GM19397 (cell line): ENCODE data around the gene SOX6.

Experiments
- ATAC-seq: cut with Tn5 transposase; IDR thresholded peaks from one replicate; pipeline ENCODE4 v1.9.1; 2021; ENCODE audit warnings: mild to moderate bottlenecking, moderate library complexity; ENCODE audit not compliant: unreplicated experiment

SOX6 gene

DNA sequence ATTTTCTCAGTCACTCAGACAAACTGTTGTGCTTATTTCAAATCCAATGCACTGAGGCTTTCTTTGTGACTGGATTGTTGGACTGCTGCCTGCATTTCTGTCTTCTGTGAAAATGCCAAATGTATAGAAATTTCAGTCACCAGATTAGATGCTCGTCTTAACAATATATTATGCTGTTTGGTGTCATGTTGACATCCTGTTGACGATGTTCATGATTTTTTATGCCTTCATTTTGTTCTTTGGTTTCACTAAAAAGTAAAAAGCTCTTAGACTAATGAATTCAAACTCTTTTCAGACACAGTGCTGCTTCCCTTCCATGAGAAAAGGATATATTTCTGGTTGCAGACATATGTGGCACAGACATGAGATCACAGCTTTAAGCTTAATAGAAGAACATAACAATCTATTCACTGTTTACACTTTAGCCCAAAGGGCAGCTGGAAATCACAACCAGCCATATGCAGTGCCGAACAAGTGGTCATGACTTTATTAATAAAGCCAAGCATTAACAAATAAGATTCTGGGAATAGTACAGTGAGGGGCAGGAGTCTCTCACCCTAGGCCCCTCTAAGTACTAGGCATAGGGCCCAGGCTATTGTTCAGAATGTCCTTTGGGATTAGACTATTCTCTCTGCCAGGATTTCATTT is 9.4 kb upstream of the SOX6 start:
- no peak for ATAC-seq

DNA sequence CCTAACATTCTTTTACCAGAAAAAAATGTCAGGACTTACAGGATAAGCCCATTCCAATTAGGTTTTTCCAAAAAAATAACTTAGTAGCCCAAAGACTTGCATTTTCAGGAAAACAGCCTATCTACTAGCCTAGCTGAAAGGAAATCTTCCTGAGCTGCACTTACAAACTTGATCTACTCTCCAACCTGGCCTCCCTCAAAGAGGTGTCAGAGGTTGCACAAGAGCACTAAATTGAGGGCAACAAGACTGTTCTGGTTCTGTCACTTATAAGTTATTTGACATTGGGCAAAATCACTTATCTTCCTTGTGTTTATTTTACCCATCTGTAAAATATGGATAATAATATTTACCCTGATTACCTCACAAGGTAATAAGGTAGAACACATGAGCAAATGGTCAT is 7.9 kb upstream of the SOX6 start:
- no peak for ATAC-seq

DNA sequence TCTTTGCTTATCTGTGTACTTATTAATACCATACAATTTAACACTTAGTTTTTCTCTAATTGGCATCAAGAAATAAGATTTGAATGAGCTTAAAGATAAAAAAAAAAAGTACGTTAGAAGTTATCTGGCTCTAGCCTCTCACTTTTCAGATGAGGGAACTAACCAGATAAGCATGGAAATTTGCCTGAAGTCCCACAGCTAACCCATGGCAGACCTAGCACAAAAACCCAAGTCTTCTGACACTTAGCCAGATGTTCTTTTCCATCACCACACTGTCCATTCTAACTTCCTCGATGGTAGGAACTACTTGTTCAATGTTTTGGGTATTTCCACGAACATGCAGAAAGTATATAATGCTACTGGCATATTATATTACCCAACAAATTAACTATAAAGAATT is 7.4 kb upstream of the SOX6 start:
- no peak for ATAC-seq

DNA sequence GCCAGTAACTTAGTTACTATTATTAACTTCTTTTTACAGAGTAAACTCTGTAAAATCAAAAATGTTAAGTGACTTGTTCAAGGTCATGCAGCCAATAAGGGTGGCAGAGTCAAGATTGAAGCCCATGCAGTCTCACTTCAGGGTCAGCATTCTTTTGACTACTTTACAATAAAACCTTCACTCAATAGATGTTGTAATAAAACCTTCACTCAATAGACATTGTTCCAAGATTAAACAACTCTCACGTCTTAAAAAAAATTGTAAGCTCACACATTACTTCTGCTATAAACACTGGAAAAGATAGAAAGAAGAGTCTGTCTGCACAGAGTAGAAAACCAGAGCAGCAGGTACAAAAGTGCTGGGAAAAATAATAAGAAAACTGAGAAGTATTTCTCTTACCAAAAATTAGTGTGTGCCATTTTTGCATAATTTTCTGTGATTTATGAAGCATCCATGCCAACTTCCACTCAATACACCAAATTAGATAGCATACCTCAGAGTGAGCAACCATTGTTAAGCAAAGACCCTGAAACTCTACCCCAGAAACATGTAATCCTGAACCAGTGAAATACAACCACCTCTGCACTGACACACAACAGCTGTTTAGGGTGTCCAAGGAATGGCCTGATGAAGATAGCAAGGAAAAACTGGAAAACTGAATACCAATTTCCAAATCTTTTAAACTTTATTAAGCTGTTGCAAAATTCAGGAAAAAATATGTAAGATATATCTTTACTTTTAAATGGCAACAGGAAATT is 4.9 kb upstream of the SOX6 start:
- ATAC-seq, result no peak

DNA sequence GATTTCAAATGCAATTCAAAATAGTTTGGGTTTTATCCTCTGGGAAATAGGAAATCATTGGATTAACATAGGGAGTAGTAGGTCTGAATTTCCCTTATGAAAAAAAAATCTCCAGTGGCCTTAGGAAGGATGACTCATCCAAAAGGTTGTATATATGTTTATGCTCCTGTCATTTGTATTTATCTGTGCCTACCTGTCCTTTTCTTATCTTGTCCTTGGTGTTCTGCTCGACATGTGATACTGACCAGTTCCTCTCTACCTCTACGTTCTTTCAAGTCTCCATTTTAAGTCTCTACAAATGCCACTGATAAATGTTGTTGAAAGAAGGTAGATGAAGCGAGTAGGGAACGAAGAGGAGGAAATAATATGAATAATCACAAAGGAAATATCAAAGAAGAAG is 3.0 kb upstream of the SOX6 start:
- no peak for ATAC-seq

DNA sequence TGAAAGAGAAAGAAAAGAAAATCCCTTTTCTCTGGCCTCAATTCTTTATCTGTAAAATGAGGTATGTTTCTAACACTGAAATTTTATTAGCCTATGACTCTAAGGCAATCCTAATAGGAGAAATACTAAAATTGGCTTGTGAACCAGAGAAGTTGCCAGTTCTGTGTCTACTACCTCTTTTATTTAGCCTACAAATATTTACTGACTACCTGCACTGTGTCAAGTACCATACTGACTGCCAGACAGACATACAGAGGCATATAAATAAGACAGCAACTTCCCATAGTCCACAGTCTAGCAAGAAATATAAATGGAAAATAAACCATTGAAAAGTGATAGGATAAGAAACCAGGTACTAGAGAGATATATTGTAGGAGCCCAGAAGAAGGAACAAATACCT is 2.4 kb upstream of the SOX6 start:
- no peak for ATAC-seq

DNA sequence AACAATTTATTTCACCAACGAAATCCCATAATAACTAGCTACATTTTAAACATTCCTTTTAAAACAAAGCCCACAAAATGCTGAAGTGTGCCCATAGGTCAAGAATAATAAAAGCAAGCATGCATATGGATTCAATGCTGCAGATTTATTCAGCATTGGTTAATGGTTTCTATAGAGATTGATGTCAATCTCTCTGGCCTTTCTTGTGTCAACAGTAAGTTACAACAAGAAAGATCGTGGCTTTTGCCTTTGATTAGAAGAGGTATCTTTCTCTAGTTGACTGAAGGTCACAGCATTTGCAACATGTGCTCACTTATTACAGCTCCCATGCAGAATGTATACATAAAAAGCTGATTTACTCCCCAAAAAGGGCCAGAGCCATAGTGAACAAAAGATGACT is 1.4 kb upstream of the SOX6 start:
- ATAC-seq, result no peak

DNA sequence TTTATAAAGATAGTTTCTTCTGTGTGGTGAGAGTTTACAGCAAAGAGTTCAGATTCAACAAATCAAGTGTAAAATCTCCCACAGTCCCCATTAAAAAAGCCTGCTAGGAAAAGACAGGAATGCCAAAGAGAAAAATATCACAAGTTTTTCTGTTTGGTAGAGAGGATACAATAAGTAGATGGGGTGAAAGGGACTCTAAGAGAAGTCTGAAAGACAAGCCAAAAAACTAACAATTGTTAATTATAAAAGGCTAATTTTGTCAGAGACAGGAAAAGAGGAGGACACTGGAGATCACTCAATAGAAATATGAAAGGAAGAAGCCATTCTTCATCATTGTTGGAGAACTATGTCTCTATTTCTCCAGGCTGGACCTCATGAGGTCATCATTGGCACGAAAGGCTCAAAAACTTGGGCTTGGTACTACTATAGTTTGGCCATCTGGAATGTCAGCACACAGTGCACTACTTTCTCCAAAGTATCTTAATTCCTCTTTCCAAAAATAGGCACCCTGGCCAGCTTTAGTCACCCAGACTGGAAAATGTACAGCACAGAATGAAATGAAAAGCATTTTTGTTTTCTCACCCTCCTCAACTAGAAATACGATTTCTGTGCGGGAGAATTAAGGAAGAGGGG is 531 bp upstream of the SOX6 start:
- ATAC-seq, result no peak

DNA sequence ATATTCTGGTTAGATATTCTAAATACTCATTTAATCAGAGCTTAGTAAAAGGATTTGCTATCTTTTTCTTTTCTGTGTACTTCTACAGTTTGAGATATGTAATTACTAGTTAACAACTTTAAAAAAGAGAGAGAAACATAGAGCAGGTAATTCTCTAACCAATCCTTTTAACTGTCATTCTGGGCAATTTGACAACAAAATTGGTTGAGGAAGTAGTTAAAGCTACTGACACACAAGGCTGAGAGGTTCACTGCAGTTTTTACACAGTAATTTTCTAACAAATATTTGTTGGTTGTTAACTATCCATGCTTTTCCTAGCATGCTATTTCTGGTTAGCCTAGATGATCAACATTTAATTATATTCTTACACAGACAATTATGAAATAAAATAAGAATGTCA is 3.6 kb downstream of the SOX6 start:
- no peak for ATAC-seq

DNA sequence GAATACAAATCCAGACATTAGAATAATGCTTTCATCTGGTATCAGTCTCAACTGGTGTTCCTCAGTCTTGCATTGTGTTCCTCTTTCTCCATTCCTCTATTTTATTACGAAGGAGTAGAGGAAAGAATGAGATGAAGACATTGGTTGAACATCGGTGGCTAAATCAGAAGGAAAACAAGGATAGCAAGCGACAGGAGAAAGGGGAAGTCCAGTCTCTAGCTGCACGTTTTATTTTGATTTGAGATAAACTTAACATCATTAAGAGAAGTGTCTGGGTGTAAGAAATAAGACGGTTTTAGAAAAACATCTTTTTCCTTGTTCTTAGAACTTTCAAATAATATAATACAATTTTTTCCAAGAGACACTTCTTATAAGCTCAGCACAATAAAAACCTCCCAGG is 6.2 kb downstream of the SOX6 start:
- no peak for ATAC-seq

DNA sequence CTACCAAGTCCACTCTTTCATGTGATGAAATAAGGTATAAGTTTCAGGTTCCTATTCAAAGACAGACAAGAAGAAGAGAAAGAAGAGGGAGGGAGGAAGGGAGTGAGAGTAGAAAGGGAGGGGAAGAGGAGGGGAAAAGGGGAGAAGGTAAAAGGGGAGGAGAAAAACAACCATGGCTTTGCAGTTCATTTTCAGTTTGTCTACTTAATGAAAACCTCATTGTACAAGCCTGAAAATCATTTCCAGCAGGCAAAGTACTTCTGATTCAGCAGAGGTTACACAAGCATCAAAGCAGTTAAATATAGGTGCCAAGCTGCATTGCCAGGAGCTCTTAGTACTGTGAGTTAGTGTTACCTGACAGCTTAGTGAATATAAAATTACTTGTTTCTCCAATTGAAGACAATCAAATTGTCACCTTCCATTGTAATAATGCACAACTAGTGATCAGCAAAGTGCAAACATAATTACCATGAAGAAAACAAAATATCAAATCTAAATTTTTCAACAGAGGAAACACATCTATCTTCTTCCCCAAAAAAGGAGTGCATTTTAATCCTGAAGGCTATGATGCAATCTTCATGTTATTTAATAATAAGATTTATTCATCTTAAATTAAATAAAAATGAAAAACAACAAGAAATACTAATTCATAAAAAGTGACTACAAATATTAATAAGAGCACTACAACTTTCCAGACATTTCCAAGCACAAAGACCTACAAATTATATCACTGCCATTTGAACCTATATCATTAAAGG is 8.2 kb downstream of the SOX6 start:
- no peak for ATAC-seq

DNA sequence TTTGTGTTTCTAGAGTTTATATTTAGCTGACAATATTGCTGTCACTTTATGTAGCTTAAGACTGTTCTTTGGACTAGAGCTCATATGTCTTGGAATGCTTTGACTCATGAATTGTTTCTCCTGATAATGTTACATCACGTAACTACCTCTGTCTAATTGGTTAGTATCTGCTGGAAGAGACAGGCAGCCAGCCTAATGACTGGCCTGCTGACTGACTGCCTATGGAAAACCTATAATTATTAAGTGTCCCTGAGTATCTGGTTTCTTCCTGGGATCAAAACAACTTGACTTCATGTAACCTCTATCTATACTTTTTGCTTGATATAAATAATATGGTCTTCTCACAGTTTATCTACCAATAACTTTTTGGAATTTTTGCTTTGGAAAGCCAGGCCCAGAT is 9.4 kb downstream of the SOX6 start:
- no peak for ATAC-seq

DNA sequence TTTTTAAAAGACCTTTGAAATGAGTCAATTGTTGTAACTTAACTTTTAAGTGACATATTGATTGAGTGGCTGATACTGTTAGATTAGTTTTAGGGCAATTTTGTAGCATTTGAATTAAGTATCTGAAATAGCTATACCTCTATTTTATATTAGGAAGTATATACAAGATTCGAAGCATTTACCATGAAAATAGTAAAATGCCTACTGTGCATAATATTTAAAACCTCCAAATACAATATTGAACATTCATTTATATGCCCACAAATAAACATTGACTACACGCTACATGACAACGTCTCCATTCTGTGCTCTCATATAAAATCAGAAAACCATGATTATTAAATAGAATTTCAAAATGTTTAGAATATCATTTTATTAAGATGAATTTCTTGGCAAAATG is 14.5 kb downstream of the SOX6 start:
- no peak for ATAC-seq

DNA sequence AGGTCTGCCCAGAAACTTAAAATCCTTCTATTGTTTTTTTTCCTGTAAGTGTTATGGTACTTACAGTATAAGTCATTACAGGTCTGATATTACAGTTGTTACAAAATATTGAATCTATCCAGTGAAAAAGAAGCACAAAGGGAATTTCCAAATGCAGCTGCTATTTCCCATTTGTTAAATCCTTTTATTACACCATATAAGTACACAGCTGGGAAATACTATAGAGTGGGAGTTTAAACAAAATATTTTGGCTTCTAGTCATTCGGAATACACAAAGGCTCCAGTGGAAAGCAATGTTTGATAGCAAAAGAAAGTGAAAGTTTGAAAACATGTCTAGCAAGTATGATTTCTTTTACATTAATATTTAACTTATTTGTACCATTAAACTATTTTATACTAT is 18.0 kb downstream of the SOX6 start:
- ATAC-seq, result no peak

DNA sequence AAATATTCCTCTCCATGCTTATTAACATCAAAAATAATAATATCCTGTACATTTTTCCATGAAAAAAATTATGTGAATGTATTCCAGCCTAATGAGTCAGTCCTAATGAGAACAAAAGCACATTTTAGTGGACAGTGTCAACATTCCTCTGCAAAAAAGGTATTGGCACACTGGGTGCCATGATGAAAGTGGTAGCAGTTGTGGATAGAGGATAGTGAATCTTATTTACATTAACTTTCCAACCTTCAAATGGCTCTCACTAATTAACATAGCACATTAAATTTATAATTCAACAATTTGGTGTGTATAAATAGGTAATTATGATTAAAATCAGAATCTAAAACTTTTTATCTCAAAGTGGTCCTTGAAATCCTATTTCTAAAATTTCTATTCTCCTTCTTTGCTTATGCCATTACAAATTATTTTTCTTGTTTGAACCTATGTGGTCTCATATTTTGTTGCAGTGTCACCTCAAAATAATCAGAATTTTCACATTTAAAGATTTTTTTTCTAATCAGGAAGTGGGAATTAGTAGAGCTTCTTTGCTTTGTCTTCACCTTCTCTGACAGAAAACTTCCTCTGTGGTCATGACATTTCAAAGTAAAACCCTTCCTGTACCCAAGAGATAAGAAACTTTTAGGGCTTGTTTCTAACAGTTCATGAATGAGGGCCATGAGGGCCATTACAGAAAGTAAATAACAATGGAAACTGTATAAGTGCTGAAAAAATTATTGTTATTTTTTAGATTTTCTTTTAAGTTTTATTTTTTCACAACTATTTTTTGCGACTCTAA is 18.7 kb downstream of the SOX6 start:
- ATAC-seq, result no peak

DNA sequence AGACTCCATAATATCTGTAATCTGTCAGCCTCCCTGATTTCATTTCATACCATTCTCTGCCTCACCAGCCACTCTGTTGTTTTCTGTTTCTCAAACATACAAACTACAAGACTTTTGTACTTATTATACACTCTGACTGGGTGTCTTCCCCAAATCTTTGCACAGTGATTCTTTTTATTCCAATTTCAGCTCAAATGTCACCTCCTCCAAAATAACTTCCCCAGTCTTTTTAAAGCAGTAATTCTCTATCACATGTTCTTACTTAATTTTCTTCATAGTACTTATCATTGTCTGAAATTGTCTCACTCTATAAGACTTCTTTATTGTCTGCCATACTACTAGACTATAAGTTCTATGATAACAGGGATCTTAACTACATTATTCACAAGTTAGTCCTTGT is 19.6 kb downstream of the SOX6 start:
- ATAC-seq, result no peak

DNA sequence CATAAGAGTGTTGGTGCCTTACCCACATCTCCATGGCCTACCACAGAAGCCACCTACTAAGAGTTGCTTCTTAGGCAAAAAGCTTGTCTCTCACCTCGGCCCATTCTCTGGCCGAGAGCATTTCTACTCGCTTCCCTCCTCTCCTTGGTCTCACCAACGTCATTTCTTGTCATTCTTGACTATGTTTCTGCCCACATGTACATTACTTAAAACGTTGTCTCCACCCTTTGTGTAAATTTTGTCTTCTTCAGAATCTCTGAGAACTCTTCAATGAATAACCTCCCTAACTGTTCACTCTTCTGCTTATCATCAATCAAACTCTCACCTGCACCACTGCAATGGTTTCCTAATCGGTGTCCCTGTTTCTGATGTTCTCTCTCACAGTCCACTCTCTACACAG is 20.1 kb downstream of the SOX6 start:
- no peak for ATAC-seq

DNA sequence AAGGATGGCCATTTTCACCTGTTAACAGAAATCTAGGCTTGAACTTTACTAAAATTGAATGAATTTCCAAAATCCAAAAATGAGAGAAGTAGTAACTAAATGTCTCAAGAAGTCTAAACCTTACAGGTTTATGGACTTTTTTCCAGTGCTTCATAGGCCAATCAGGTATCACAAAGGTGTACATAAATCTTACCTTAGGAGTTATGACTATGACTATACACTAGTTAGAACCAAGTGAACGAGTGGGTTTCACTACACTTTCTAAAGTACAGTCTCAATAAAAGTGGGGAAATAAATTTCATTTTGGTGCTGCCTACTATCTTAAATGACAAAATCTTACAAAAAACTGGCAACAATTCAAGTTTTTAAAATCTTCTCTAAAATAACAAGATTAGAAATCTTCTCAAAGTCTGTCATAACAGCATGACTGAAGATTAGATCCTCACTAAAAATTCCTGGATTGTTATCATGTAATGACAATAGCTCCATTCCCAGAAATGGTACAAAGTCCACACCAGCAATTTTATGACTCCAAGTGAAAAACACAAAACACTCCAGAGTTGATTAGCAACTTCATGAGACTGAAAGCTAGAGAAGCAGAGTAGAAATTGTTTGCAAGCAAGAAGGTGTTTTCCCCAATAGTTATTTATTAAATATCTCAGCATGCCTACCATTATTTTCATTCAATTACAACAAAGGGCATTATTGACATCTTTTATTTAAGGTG is 20.9 kb downstream of the SOX6 start:
- ATAC-seq, result no peak

DNA sequence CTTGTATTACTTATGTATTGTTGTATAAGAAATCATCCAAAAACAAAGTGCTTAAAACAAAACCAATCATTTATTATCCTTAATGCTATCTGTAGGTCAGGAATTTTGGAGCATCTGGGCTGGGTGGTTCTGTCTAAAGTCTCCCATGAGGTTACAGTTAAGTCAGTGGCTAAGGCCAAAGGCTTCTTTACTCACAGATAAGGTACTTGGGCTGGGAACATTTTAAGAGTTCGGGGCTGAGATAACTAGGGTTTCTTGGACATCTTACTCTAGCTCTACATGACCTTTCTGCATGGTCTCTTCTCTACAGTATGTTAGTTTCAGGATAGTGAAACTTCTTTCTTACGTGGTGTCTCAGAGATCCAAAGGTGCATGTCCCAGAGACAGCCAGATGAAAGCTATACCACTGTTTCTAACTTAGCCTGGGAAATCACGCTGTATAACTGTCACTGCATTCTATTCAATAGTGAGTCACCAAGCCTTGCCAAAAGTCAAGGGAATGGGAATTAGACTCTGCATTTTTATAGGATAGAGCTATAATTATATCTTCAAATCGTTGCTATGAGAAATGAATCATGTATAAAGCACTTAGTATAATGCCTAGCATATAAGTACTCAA is 29.6 kb downstream of the SOX6 start:
- ATAC-seq, result no peak

DNA sequence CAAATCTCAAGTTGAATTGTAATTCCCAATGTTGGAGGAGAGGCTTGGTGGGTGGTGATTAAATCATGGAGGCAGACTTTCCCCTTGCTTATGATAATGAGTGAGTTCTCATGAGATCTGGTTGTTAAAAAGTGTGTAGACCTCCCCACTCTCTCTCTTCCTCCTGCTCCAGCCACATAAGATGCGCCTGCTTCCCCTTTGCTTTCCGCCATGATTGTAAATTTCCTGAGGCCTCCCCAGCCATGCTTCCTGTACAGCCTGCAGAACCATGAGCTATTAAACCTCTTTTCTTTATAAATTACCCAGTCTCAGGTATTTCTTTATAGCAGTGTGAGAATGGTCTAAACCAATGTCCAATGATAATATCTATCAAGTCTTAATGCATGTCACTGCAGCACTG is 34.2 kb downstream of the SOX6 start:
- ATAC-seq, result no peak
